H1 (cell line): ENCODE results near the gene SBF1. TPM values are rescaled to one million over a fixed set of nuclear protein-coding genes. Genes with fewer than 3 reads are reported as not detected.

Experiments used
- CTCF ChIA-PET: fragments of 300-600 bp; sonication (Branson Sonifier 250); formaldehyde crosslinking; loops from one replicate; lab custom pipeline; 2021; ENCODE audit not compliant: partially characterized antibody; lab: Charles Lee
- POLR2A ChIA-PET: fragments of 300-600 bp; sonication (Branson Sonifier 250); formaldehyde crosslinking; loops from one replicate; lab custom pipeline; 2021; ENCODE audit warnings: inconsistent platforms; ENCODE audit not compliant: partially characterized antibody; lab: Charles Lee
- DNase-seq, 2 experiments: peaks; one replicate each; pipeline versions ENCODE4 v3.0.0 to v3.0.0-alpha.2; 2010 to 2022; ENCODE audit warnings: low spot score in 2 of 2, low read depth in 1 of 2, mixed read lengths in 1 of 2
- FAIRE-seq: peaks from 2 replicates; lab custom pipeline; 2011; peaks lifted over from hg19 to GRCh38; lab: Jason Lieb, UNC
- H2AFZ ChIP-seq: 2 replicates; pipeline ENCODE4 v1.8.1; 2012; ENCODE audit warnings: low read length, inconsistent platforms
- H2AK5ac ChIP-seq: 2 replicates; pipeline ENCODE4 v1.6.1; 2013; ENCODE audit warnings: low read depth, low read length
- H2BK120ac ChIP-seq: replicated peaks from 2 replicates; pipeline ENCODE3; 2013; ENCODE audit warnings: low read depth, low read length, inconsistent platforms
- H2BK12ac ChIP-seq: 2 replicates; pipeline ENCODE4 v1.6.1; 2013; ENCODE audit warnings: low read depth, low read length
- H2BK15ac ChIP-seq: 2 replicates; pipeline ENCODE4 v1.6.1; 2013; ENCODE audit warnings: low read length
- H2BK20ac ChIP-seq: 2 replicates; pipeline ENCODE4 v1.6.1; 2013; ENCODE audit warnings: low read length
- H2BK5ac ChIP-seq: 2 replicates; pipeline ENCODE4 v1.6.1; 2013; ENCODE audit warnings: low read depth, low read length
- H3K14ac ChIP-seq: 2 replicates; pipeline ENCODE4 v1.6.1; 2013; ENCODE audit warnings: inconsistent platforms; ENCODE audit not compliant: insufficient read length
- H3K18ac ChIP-seq: 2 replicates; pipeline ENCODE4 v1.6.1; 2013; ENCODE audit warnings: low read length; ENCODE audit errors: extremely low read depth
- H3K23ac ChIP-seq: 2 replicates; pipeline ENCODE4 v1.6.1; 2013; ENCODE audit warnings: inconsistent platforms; ENCODE audit not compliant: insufficient read length
- H3K23me2 ChIP-seq: 2 replicates; pipeline ENCODE4 v1.6.1; 2013; ENCODE audit warnings: low read depth, low read length
- H3K27ac ChIP-seq: 2 replicates; pipeline ENCODE4 v1.6.1; 2011; ENCODE audit warnings: low read depth, low read length, inconsistent platforms
- H3K27me3 ChIP-seq, 4 experiments: replicated peaks in 1 of 4; 1 replicate in 1 of 4; 2 replicates in 3 of 4; pipeline versions ENCODE4 v1.6.1 to v1.8.1; 2011 to 2013; ENCODE audit warnings: low read length in 3 of 4, mild to moderate bottlenecking in 3 of 4, inconsistent platforms in 2 of 4, mixed read lengths in 2 of 4, moderate library complexity in 1 of 4; ENCODE audit not compliant: control insufficient read depth in 3 of 4, insufficient read depth in 3 of 4; ENCODE audit errors: extremely low read depth in 1 of 4
- H3K36me3 ChIP-seq, 4 experiments: 2 replicates each; pipeline versions ENCODE4 v1.6.1 to v1.8.1; 2011 to 2013; ENCODE audit warnings: mild to moderate bottlenecking in 4 of 4, low read length in 3 of 4, moderate library complexity in 2 of 4, control low read depth in 1 of 4, inconsistent platforms in 1 of 4; ENCODE audit not compliant: insufficient read depth in 4 of 4, control insufficient read depth in 2 of 4
- H3K4ac ChIP-seq: replicated peaks from 2 replicates; pipeline ENCODE3; 2013; ENCODE audit warnings: low read length, low read depth, mixed read lengths, inconsistent platforms; ENCODE audit not compliant: insufficient read length
- H3K4me1 ChIP-seq, 4 experiments: replicated peaks in 1 of 4; 1 replicate in 1 of 4; 2 replicates in 3 of 4; pipeline versions ENCODE4 v1.6.1 to v1.8.1; 2011 to 2013; ENCODE audit warnings: low read length in 3 of 4, inconsistent platforms in 2 of 4, mixed read lengths in 1 of 4; ENCODE audit not compliant: insufficient read depth in 4 of 4, control insufficient read depth in 3 of 4
- H3K4me2 ChIP-seq, 2 experiments: 2 replicates each; pipeline versions ENCODE4 v1.6.1 to v1.8.1; 2011 to 2013; ENCODE audit warnings: low read depth in 2 of 2, low read length in 2 of 2, control low read depth in 1 of 2, inconsistent platforms in 1 of 2, mild to moderate bottlenecking in 1 of 2; ENCODE audit not compliant: insufficient read depth in 1 of 2
- H3K4me3 ChIP-seq, 4 experiments: fragments of 200-600, 300-600 bp in 1 of 4; sonication (generic), shearing (Covaris generic), sonication (Bioruptor Twin) in 1 of 4; 2 replicates each; pipeline versions ENCODE4 v1.5.1 to v1.8.1; 2011 to 2016; ENCODE audit warnings: low read length in 4 of 4, low read depth in 3 of 4, control low read depth in 2 of 4, inconsistent platforms in 2 of 4, mild to moderate bottlenecking in 2 of 4, mixed read lengths in 1 of 4, moderate library complexity in 1 of 4; ENCODE audit not compliant: insufficient read depth in 2 of 4; ENCODE audit errors: extremely low read depth in 1 of 4
- H3K56ac ChIP-seq: replicated peaks from 2 replicates; pipeline ENCODE3; 2013; ENCODE audit warnings: low read depth, mild to moderate bottlenecking, mixed read lengths, low read length, inconsistent platforms; ENCODE audit not compliant: insufficient read length
- H3K79me1 ChIP-seq: 2 replicates; pipeline ENCODE4 v1.6.1; 2013; ENCODE audit warnings: low read depth, low read length, control low read depth
- H3K79me2 ChIP-seq, 2 experiments: 2 replicates each; pipeline versions ENCODE4 v1.6.1 to v1.8.1; 2012 to 2013; ENCODE audit warnings: low read length in 2 of 2, mild to moderate bottlenecking in 2 of 2, inconsistent platforms in 1 of 2; ENCODE audit not compliant: insufficient read depth in 2 of 2, control insufficient read depth in 1 of 2
- H3K9ac ChIP-seq, 4 experiments: replicated peaks in 1 of 4; 1 replicate in 1 of 4; 2 replicates in 3 of 4; pipeline versions ENCODE4 v1.6.1 to v1.8.1; 2011 to 2013; ENCODE audit warnings: low read depth in 3 of 4, low read length in 3 of 4, control low read depth in 2 of 4, mild to moderate bottlenecking in 2 of 4, moderate library complexity in 2 of 4, inconsistent platforms in 1 of 4; ENCODE audit errors: extremely low read depth in 1 of 4
- H3K9me3 ChIP-seq, 2 experiments: 2 replicates each; pipeline versions ENCODE4 v1.6.1 to v1.8.1; 2012 to 2013; ENCODE audit warnings: mild to moderate bottlenecking in 2 of 2, moderate library complexity in 2 of 2, control low read depth in 1 of 2, inconsistent platforms in 1 of 2, low read depth in 1 of 2, low read length in 1 of 2, mixed read lengths in 1 of 2; ENCODE audit not compliant: insufficient read depth in 2 of 2
- H4K20me1 ChIP-seq, 2 experiments: replicated peaks in 1 of 2; 2 replicates each; pipeline versions ENCODE3 to v1.8.1; 2011 to 2013; ENCODE audit warnings: inconsistent platforms in 2 of 2, low read length in 2 of 2, mild to moderate bottlenecking in 1 of 2; ENCODE audit not compliant: insufficient read depth in 2 of 2, control insufficient read depth in 1 of 2
- H4K5ac ChIP-seq: 2 replicates; pipeline ENCODE4 v1.6.1; 2013; ENCODE audit warnings: low read length, low read depth, mixed read lengths, inconsistent platforms; ENCODE audit not compliant: insufficient read length
- H4K8ac ChIP-seq: 2 replicates; pipeline ENCODE4 v1.8.0; 2013; ENCODE audit warnings: mild to moderate bottlenecking, moderate library complexity, low read length, inconsistent platforms; ENCODE audit not compliant: insufficient read depth; ENCODE audit errors: extremely low read depth
- H4K91ac ChIP-seq: replicated peaks from 2 replicates; pipeline ENCODE3; 2013; ENCODE audit warnings: low read length, mixed read lengths, inconsistent platforms; ENCODE audit not compliant: insufficient read length
- SUZ12 ChIP-seq: fragments of 200-600 bp; sonication (generic); IDR thresholded peaks from 2 replicates; pipeline ENCODE4 v1.6.1; 2012; ENCODE audit warnings: mild to moderate bottlenecking, inconsistent platforms, low read length, moderate library complexity, mixed read lengths
- WGBS, 2 experiments: shearing (Covaris generic) in 1 of 2; methylation state at CpG; one replicate each; pipeline versions ENCODE4 v1.1.6 to v1.1.7; 2013 to 2015; ENCODE audit warnings: low lambda C conversion rate in 2 of 2, mixed read lengths in 2 of 2, inconsistent platforms in 1 of 2, low coverage in 1 of 2, missing lambda C conversion rate in 1 of 2; ENCODE audit not compliant: insufficient replicate concordance in 2 of 2, insufficient coverage in 1 of 2, insufficient read length in 1 of 2; ENCODE audit errors: extremely low coverage in 1 of 2, missing lambda C conversion rate in 1 of 2; 5-methylcytosine and 5-hydroxymethylcytosine counted together
- polyA plus RNA-seq, 7 experiments: library from polyadenylated mRNA; depleted of rRNA in 3 of 7; stranded (reverse) in 5 of 7; unstranded in 2 of 7; fragments of >200 nt in 5 of 7; fragments of 200-250 nt in 2 of 7; gene quantifications; 1 replicate in 5 of 7; 2 replicates in 1 of 7; 4 replicates in 1 of 7; pipeline versions ENCODE4 v1.2.1 to v1.2.3, GENCODE V29; 2011 to 2013; ENCODE audit warnings: missing spikeins in 2 of 7, mixed read lengths in 2 of 7
- total RNA-seq: library from RNA; stranded (reverse); fragmentation: NEBNext Ultra II Directional; extraction: Animal tissue kit (Norgen Biotek cat#: 25700); gene quantifications from 2 replicates; pipeline ENCODE4 v1.2.1, GENCODE V29; 2021

The SBF1 gene
- total and polyA plus RNA-seq, 2 of the 8 experiments (the other 6 are each of a cell fraction or from before 2014, with no cell fraction given): 29.1 to 71.5 TPM

DNA sequence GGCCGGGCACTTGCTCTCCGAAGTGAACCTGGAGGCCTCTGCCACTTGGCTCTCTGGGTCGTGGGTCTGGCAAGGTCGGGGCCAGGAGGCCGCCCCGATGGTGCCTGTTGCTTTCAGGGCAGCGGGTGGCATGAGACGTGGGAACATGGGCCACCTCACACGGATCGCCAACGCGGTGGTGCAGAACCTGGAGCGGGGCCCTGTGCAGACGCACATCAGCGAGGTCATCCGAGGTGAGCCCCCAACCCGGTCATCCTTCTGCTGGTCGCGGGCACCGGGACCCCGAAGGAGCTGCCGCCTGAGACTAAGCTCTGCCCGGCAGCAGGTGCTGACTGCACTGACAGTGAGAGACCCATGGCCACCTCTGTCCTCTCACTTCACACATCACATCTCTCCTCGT lies 40.0 kb downstream of the SBF1 start:
- Histone ChIP-seq H2AK5ac (no peak overlapping the region), H2BK5ac (no peak overlapping the region), H3K36me3 (peaks cover 16 to 47% (median 31%) of the 10 kb centered on the region in 4 experiments), H2BK15ac (no peak overlapping the region), H3K4me2 (no peak overlapping the region), H3K4me3 (no peak overlapping the region), H3K79me2 (no peaks in the 10 kb centered on the region), H3K18ac (no peak overlapping the region), H2BK20ac (no peak overlapping the region), H3K23me2 (no peaks in the 10 kb centered on the region), H4K91ac (no peak overlapping the region), H2AFZ (no peak overlapping the region), H3K27ac (no peak overlapping the region), H3K56ac (no peak overlapping the region), H3K9ac (no peak overlapping the region), H3K79me1 (no peaks in the 10 kb centered on the region), H4K8ac (no peak overlapping the region; the same call in 1 of the 2 replicates), H3K4me1 (no peaks in the 10 kb centered on the region), H3K9me3 (no peaks in the 10 kb centered on the region), H4K20me1 (peaks cover 3 to 12% of the 10 kb centered on the region in 2 experiments), H2BK12ac (no peak overlapping the region), H2BK120ac (no peak overlapping the region), H3K27me3 (no peaks in the 10 kb centered on the region), H3K23ac (no peak overlapping the region), H3K4ac (no peak overlapping the region), H3K14ac (no peak overlapping the region), H4K5ac (no peak overlapping the region)
- DNase-seq (no peak), FAIRE-seq (no peak)
- no peak for TF ChIP-seq SUZ12
- 89% methylated on average over 17 of the region's 24 CpGs; no CpG with 5 or more reads in 1 of the 2 experiments for WGBS, 2 experiments
- POLR2A ChIA-PET: no interaction called here
- CTCF ChIA-PET: interaction anchor here (1.0 to 1.3 kb wide), 3 partner anchors 14 to 216 kb away, joined by 3 to 4 read pairs (median 3); no protein-coding TSS in a partner anchor
